ENCODE measurements around the gene NELL1.

NELL1 gene

GRCh38 chr11:21564833-21565682 lies 895.7 kb downstream of the NELL1 start:
- no peak overlapping the region for H3K27ac ChIP-seq
- H3K36me3 ChIP-seq (replicated peaks): no peaks in the 10 kb centered on the region
- H3K4me3 ChIP-seq (ENCODE audit: low read depth, low read length): no peak overlapping the region
- in situ Hi-C loops (cut with HindIII; ENCODE audit: low pct_ligation_motif_present, low sequenced_read_pairs): no loop called here
- H3K27me3 ChIP-seq (replicated peaks): no peaks in the 10 kb centered on the region
- DNase-seq: no peak
- TF ChIP-seq CTCF (IDR thresholded peaks at IDR 0.05; ENCODE audit: low read depth, low read length, missing control alignments): no peak

- no peaks in the 10 kb centered on the region for H3K27me3 ChIP-seq (replicated peaks)
- no peaks in the 10 kb centered on the region for H3K36me3 ChIP-seq (replicated peaks)
- DNase-seq: no peak
- no peak for TF ChIP-seq CTCF (IDR thresholded peaks at IDR 0.05; ENCODE audit: low read depth, low read length, missing control alignments)
- H3K27ac ChIP-seq: no peak overlapping the region
- in situ Hi-C loops (cut with HindIII; ENCODE audit: low pct_ligation_motif_present, low sequenced_read_pairs): no loop called here
- H3K4me3 ChIP-seq (ENCODE audit: low read depth, low read length): no peak overlapping the region
Measured at GRCh38 chr11:21566521-21567117, 897.2 kb downstream of the NELL1 start.

GRCh38 chr11:21567645-21568290 lies 898.4 kb downstream of the NELL1 start:
- Histone ChIP-seq H3K4me3 (ENCODE audit: low read depth, low read length) (no peak overlapping the region), H3K27me3 (replicated peaks) (no peaks in the 10 kb centered on the region), H3K36me3 (replicated peaks) (no peaks in the 10 kb centered on the region), H3K27ac (no peak overlapping the region)
- DNase-seq: no peak
- no peak for TF ChIP-seq CTCF (IDR thresholded peaks at IDR 0.05; ENCODE audit: low read depth, low read length, missing control alignments)
- in situ Hi-C loops (cut with HindIII; ENCODE audit: low pct_ligation_motif_present, low sequenced_read_pairs): no loop called here

- in situ Hi-C loops (cut with HindIII; ENCODE audit: low pct_ligation_motif_present, low sequenced_read_pairs): no loop called here
- TF ChIP-seq CTCF (IDR thresholded peaks at IDR 0.05; ENCODE audit: low read depth, low read length, missing control alignments): no peak
Measured at GRCh38 chr11:21572210-21572609, 902.8 kb downstream of the NELL1 start.

GRCh38 chr11:21582791-21583190 lies 913.4 kb downstream of the NELL1 start:
- H3K27me3 ChIP-seq (replicated peaks): no peaks in the 10 kb centered on the region
- no peak for TF ChIP-seq CTCF (IDR thresholded peaks at IDR 0.05; ENCODE audit: low read depth, low read length, missing control alignments)
- in situ Hi-C loops (cut with HindIII; ENCODE audit: low pct_ligation_motif_present, low sequenced_read_pairs): no loop called here
- H3K36me3 ChIP-seq (replicated peaks): no peaks in the 10 kb centered on the region
- no peak overlapping the region for H3K27ac ChIP-seq
- H3K4me3 ChIP-seq (ENCODE audit: low read depth, low read length): no peak overlapping the region
- no peak for DNase-seq

More at GRCh38 chr11:21572210-21572609, 902.8 kb downstream of the NELL1 start:
- no peak overlapping the region for H3K27ac ChIP-seq
- no peaks in the 10 kb centered on the region for H3K27me3 ChIP-seq (replicated peaks)
- H3K4me3 ChIP-seq (ENCODE audit: low read depth, low read length): no peak overlapping the region
- H3K36me3 ChIP-seq (replicated peaks): no peaks in the 10 kb centered on the region
- DNase-seq: no peak

Data from brain microvascular endothelial cell (primary cell).